Measurements from ENCODE around the gene PAX3. TPM values are rescaled to one million over a fixed set of nuclear protein-coding genes. Genes with fewer than 3 reads are reported as not detected.

Gene PAX3
- total and polyA plus RNA-seq, 2 of the 13 experiments (the other 11 are each of a cell fraction or from before 2014, with no cell fraction given), result 0.07 TPM; not detected in 1

DNA sequence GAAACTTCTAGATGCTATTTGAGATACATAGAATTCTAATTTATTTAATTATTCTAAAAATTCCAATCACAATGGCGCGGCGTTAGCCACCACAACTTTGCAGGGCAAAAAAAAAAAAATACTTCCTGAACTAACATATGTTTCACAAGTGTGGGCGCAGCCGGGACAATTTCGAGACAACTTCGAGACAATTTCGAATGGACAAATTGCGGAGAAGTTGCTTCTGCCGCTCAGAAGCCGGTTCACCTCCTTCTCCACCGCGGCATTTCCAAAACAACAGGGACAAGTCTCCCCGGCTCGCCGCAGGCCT is 842 bp downstream of the PAX3 start:
- Histone ChIP-seq H3K9ac (ENCODE audit: insufficient read depth, low read depth, low read length) (no peak overlapping the region), H3K36me3 (replicated peaks in 1 of 2; ENCODE audit: control insufficient read depth in 1 of 2, insufficient read depth in 2 of 2, low read length in 2 of 2) (no peaks in the 10 kb centered on the region), H3K4me3 (replicated peaks in 1 of 3; ENCODE audit: insufficient read depth in 1 of 3, low read depth in 2 of 3, low read length in 3 of 3) (peak overlapping the region in 1 of 3 experiments; percentile 15; a peak in 1 of 6 replicates), H3K4me1 (ENCODE audit: insufficient read depth, low read length) (no peaks in the 10 kb centered on the region), H3K27me3 (ENCODE audit: control insufficient read depth in 1 of 2, insufficient read depth in 2 of 2, low read length in 2 of 2) (peaks cover 33 to 99% of the 10 kb centered on the region in 2 experiments), H3K27ac (ENCODE audit: extremely low read length, insufficient read depth, low read length) (no peak overlapping the region), H3K9me3 (ENCODE audit: low read length) (no peaks in the 10 kb centered on the region), H3K79me2 (ENCODE audit: insufficient read depth, low read length) (no peaks in the 10 kb centered on the region), H3K4me2 (ENCODE audit: low read depth, low read length) (0 out of 2 replicates have a peak overlapping the region, but pooled peaks have one; percentile 13), H4K20me1 (ENCODE audit: insufficient read depth, low read length) (no peaks in the 10 kb centered on the region), H2AFZ (ENCODE audit: low read length) (no peak overlapping the region)
- FAIRE-seq (no peak), ATAC-seq (no peak), DNase-seq (ENCODE audit: low spot score) (no peak)
- ChIA-PET POLR2A (no interaction called here), CTCF (ENCODE audit: low intra/inter-chr PET ratio, low total read pairs) (no interaction called here)
- in situ Hi-C loops (cut with HindIII; ENCODE audit: extremely low pct_ligation_motif_present, low pct_unique_long_range_greater_than_20kb) (no loop called here), intact Hi-C loops (cut with micrococcal nuclease; ENCODE audit: unreplicated experiment) (no loop called here)
- 28% methylated on average over 16 of the region's 16 CpGs for WGBS (ENCODE audit: low lambda C conversion rate)
- TF ChIP-seq, protein P1, sequence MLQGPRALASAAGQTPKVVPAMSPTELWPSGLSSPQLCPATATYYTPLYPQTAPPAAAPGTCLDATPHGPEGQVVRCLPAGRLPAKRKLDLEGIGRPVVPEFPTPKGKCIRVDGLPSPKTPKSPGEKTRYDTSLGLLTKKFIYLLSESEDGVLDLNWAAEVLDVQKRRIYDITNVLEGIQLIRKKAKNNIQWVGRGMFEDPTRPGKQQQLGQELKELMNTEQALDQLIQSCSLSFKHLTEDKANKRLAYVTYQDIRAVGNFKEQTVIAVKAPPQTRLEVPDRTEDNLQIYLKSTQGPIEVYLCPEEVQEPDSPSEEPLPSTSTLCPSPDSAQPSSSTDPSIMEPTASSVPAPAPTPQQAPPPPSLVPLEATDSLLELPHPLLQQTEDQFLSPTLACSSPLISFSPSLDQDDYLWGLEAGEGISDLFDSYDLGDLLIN (CRISPR knock-in tag; IDR thresholded peaks at IDR 0.05; ENCODE audit: borderline replicate concordance), result no peak
- no peak for TF ChIP-seq GABPA (IDR thresholded peaks at IDR 0.05; ENCODE audit: low read depth, low read length)
- TF ChIP-seq GABPA (CRISPR knock-in tag; IDR thresholded peaks at IDR 0.05; ENCODE audit: low read depth), result no peak
- TF ChIP-seq JUN (CRISPR knock-in tag; IDR thresholded peaks at IDR 0.05), result no peak
- TF ChIP-seq, protein P2, sequence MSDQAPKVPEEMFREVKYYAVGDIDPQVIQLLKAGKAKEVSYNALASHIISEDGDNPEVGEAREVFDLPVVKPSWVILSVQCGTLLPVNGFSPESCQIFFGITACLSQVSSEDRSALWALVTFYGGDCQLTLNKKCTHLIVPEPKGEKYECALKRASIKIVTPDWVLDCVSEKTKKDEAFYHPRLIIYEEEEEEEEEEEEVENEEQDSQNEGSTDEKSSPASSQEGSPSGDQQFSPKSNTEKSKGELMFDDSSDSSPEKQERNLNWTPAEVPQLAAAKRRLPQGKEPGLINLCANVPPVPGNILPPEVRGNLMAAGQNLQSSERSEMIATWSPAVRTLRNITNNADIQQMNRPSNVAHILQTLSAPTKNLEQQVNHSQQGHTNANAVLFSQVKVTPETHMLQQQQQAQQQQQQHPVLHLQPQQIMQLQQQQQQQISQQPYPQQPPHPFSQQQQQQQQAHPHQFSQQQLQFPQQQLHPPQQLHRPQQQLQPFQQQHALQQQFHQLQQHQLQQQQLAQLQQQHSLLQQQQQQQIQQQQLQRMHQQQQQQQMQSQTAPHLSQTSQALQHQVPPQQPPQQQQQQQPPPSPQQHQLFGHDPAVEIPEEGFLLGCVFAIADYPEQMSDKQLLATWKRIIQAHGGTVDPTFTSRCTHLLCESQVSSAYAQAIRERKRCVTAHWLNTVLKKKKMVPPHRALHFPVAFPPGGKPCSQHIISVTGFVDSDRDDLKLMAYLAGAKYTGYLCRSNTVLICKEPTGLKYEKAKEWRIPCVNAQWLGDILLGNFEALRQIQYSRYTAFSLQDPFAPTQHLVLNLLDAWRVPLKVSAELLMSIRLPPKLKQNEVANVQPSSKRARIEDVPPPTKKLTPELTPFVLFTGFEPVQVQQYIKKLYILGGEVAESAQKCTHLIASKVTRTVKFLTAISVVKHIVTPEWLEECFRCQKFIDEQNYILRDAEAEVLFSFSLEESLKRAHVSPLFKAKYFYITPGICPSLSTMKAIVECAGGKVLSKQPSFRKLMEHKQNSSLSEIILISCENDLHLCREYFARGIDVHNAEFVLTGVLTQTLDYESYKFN (CRISPR knock-in tag; conservative IDR thresholded peaks at IDR 0.05), result no peak
- no peak for TF ChIP-seq ZNF546 (CRISPR knock-in tag; conservative IDR thresholded peaks at IDR 0.05)
- TF ChIP-seq NONO (IDR thresholded peaks at IDR 0.05), result no peak
- no peak for TF ChIP-seq NONO (CRISPR knock-in tag; conservative IDR thresholded peaks at IDR 0.05)
- no peak for TF ChIP-seq ZNF576 (CRISPR knock-in tag; IDR thresholded peaks at IDR 0.05)
- TF ChIP-seq SPEN (CRISPR knock-in tag; IDR thresholded peaks at IDR 0.05; ENCODE audit: low read depth), result no peak
- no TSS peak for BruUV-seq (replicated peaks)
